GM18867 (cell line): Measurements from ENCODE around the gene CNN3.

Experiments
- ATAC-seq: cut with Tn5 transposase; IDR thresholded peaks from one replicate; pipeline ENCODE4 v1.9.1; 2021; ENCODE audit warnings: mild to moderate bottlenecking, moderate library complexity; ENCODE audit not compliant: unreplicated experiment

CNN3 gene

GRCh38 chr1:94892604-94893254 is 34.2 kb downstream of the CNN3 start:
- no peak for ATAC-seq

GRCh38 chr1:94888201-94888600 is 38.7 kb downstream of the CNN3 start:
- ATAC-seq, result no peak

GRCh38 chr1:94887603-94888171 is 39.2 kb downstream of the CNN3 start:
- no peak for ATAC-seq

- no peak for ATAC-seq
Observed at GRCh38 chr1:94887106-94887505, 39.8 kb downstream of the CNN3 start.

GRCh38 chr1:94886361-94886760 is 40.5 kb downstream of the CNN3 start:
- ATAC-seq, result no peak

- ATAC-seq, result no peak
Observed at GRCh38 chr1:94884507-94884906, 42.4 kb downstream of the CNN3 start.

GRCh38 chr1:94884106-94884505 is 42.8 kb downstream of the CNN3 start:
- no peak for ATAC-seq

GRCh38 chr1:94883691-94884090 is 43.2 kb downstream of the CNN3 start:
- ATAC-seq, result peak; percentile 43

- no peak for ATAC-seq
Observed at GRCh38 chr1:94878329-94878728, 48.6 kb downstream of the CNN3 start.

GRCh38 chr1:94876362-94876761 is 50.5 kb downstream of the CNN3 start:
- no peak for ATAC-seq

- ATAC-seq, result no peak
Observed at GRCh38 chr1:94875794-94876193, 51.1 kb downstream of the CNN3 start.

GRCh38 chr1:94874423-94874822 is 52.5 kb downstream of the CNN3 start:
- no peak for ATAC-seq

GRCh38 chr1:94873520-94874351 is 53.2 kb downstream of the CNN3 start:
- peak; percentile 63 for ATAC-seq

GRCh38 chr1:94872771-94873495 is 54.0 kb downstream of the CNN3 start:
- no peak for ATAC-seq

GRCh38 chr1:94871031-94871430 is 55.9 kb downstream of the CNN3 start:
- no peak for ATAC-seq

GRCh38 chr1:94866164-94866807 is 60.6 kb downstream of the CNN3 start:
- no peak for ATAC-seq

GRCh38 chr1:94865360-94865759 is 61.5 kb downstream of the CNN3 start:
- no peak for ATAC-seq

GRCh38 chr1:94864821-94865220 is 62.1 kb downstream of the CNN3 start:
- no peak for ATAC-seq

GRCh38 chr1:94863919-94864318 is 63.0 kb downstream of the CNN3 start:
- ATAC-seq, result no peak

GRCh38 chr1:94863297-94863911 is 63.5 kb downstream of the CNN3 start:
- no peak for ATAC-seq
